IPS-20b (cell line): ENCODE data around the gene HOXB1.

Source experiments
- H3K27ac ChIP-seq: one replicate; pipeline ENCODE4 v1.5.1; 2013; ENCODE audit warnings: low read length
- H3K27me3 ChIP-seq: 2 replicates; pipeline ENCODE4 v1.6.1; 2013; ENCODE audit warnings: mild to moderate bottlenecking, low read length, inconsistent platforms; ENCODE audit not compliant: insufficient read depth
- H3K36me3 ChIP-seq: 2 replicates; pipeline ENCODE4 v1.6.1; 2013; ENCODE audit warnings: low read depth, mild to moderate bottlenecking, inconsistent platforms, low read length, moderate library complexity; ENCODE audit not compliant: insufficient read depth
- H3K4me1 ChIP-seq: 2 replicates; pipeline ENCODE4 v1.6.1; 2013; ENCODE audit warnings: mild to moderate bottlenecking, control low read depth, inconsistent platforms, low read length, moderate library complexity; ENCODE audit not compliant: insufficient read depth
- H3K4me3 ChIP-seq: 2 replicates; pipeline ENCODE4 v1.5.1; 2013; ENCODE audit warnings: mild to moderate bottlenecking, low read length, inconsistent platforms
- H3K9ac ChIP-seq: 2 replicates; pipeline ENCODE4 v1.6.1; 2013; ENCODE audit warnings: low read depth, mild to moderate bottlenecking, inconsistent platforms, low read length, moderate library complexity
- H3K9me3 ChIP-seq: 2 replicates; pipeline ENCODE4 v1.6.1; 2013; ENCODE audit warnings: mild to moderate bottlenecking, low read depth, low read length, inconsistent platforms; ENCODE audit not compliant: insufficient read depth

The HOXB1 gene

DNA sequence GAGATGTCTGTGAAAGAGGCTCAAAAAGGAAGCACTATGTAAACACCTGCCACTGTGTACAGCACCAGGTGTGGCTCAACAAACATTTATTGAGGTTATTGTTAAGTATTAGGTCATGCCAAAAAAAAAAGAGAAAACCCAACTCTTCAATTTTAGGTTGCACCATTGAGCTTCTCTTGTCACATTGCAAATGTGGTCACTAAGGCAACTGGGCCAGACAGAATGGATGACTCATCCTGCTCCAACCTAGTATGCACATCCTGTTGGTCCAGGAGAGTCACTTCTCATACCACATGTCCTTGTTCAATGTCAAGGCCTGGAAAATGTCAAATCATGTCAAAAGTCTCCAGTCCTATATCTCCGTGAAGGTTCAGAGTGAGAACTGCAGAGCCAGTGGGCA lies 25.0 kb downstream of the HOXB1 start:
- Histone ChIP-seq H3K4me1 (peaks cover 17% of the 10 kb centered on the region), H3K27ac (no peak overlapping the region), H3K9ac (no peak overlapping the region), H3K4me3 (no peak overlapping the region), H3K36me3 (no peaks in the 10 kb centered on the region), H3K27me3 (peaks cover 37% of the 10 kb centered on the region), H3K9me3 (no peaks in the 10 kb centered on the region)

DNA sequence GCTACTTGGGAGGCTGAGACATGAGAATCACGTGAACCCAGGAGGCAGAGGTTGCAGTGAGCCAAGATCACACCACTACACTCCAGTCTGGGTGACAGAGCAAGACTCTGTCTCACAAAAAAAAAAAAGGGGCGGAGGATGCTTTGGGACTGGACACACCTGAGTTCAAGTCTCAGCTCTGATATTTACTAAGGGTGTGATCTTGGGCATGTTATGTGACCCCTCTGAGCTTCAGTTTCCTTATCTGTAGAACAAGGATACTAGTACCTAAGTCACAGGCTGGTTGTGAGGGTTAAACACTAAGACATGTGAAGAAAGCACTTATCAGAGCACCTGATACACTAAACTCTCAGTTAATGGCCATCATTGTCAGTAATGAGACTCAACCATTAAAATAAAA lies 25.9 kb downstream of the HOXB1 start:
- H3K9ac ChIP-seq = no peak overlapping the region
- no peak overlapping the region for H3K4me3 ChIP-seq
- peaks cover 17% of the 10 kb centered on the region for H3K4me1 ChIP-seq
- H3K27ac ChIP-seq = no peak overlapping the region
- peaks cover 45% of the 10 kb centered on the region for H3K27me3 ChIP-seq
- no peaks in the 10 kb centered on the region for H3K36me3 ChIP-seq
- H3K9me3 ChIP-seq = no peaks in the 10 kb centered on the region

DNA sequence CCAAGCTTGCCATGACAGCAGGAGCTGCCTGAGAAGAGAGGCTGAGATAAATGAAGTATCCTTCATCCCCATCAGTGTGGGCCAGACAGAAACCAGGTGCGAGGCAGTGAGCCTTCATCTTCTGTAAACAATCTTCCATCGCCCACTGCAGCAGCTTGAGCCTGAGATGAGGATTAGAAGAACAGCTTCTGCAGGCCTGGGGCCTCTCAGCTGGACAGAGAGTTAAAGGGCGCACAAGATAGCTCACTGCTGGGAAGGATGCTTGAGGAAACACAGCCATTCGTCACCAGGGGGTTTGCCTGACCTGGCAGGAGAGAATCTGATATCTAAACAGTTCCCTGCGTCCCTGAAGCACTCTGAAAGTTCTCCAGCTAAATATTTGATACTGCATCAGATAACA lies 27.1 kb downstream of the HOXB1 start:
- Histone ChIP-seq H3K4me3 (no peak overlapping the region), H3K4me1 (peaks cover 17% of the 10 kb centered on the region), H3K9ac (no peak overlapping the region), H3K27me3 (peaks cover 54% of the 10 kb centered on the region), H3K27ac (no peak overlapping the region), H3K9me3 (no peaks in the 10 kb centered on the region), H3K36me3 (no peaks in the 10 kb centered on the region)

DNA sequence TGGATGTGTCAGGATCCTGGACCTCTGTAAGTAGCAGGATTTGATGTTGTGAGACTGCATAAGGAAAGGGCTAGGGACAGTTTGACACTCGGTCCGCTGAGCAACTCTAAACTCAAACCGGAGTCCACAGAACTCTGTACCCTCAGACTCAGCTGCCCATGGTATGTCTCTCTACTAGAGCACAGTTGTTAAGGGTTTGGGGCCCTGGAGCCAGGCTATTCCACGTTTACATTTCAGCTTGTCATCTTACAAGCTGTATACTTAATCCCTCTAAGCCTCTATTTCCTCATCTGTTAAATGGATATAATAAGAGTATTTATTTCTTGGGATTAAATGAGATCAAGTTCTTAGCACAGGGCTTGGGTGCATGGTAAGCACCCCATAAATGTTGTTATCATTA lies 27.9 kb downstream of the HOXB1 start:
- Histone ChIP-seq H3K9me3 (no peaks in the 10 kb centered on the region), H3K4me3 (no peak overlapping the region), H3K36me3 (no peaks in the 10 kb centered on the region), H3K27me3 (peaks cover 62% of the 10 kb centered on the region), H3K9ac (no peak overlapping the region), H3K27ac (no peak overlapping the region), H3K4me1 (peaks cover 17% of the 10 kb centered on the region)

DNA sequence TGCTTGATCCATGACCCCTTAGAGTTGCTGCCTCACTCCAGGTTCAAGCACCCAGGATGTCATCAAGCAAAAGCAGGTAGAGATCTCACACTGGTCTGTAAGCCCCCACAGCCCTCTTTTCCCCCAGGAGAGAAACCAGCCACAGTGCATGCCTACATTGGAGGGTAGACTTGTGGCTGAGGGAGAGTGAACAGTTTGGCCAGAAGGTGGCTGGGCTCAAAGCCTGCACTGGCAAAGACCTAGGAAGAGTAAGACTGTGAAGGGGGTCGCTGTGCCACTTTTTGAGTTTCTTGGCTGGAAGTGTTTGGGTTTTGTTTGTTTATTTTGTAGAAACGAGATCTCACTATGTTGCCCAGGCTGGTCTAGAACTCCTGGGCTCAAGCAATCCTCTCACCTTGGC lies 28.5 kb downstream of the HOXB1 start:
- Histone ChIP-seq H3K36me3 (no peaks in the 10 kb centered on the region), H3K9ac (no peak overlapping the region), H3K9me3 (no peaks in the 10 kb centered on the region), H3K27me3 (peaks cover 67% of the 10 kb centered on the region), H3K4me1 (peaks cover 17% of the 10 kb centered on the region), H3K27ac (no peak overlapping the region), H3K4me3 (no peak overlapping the region)

DNA sequence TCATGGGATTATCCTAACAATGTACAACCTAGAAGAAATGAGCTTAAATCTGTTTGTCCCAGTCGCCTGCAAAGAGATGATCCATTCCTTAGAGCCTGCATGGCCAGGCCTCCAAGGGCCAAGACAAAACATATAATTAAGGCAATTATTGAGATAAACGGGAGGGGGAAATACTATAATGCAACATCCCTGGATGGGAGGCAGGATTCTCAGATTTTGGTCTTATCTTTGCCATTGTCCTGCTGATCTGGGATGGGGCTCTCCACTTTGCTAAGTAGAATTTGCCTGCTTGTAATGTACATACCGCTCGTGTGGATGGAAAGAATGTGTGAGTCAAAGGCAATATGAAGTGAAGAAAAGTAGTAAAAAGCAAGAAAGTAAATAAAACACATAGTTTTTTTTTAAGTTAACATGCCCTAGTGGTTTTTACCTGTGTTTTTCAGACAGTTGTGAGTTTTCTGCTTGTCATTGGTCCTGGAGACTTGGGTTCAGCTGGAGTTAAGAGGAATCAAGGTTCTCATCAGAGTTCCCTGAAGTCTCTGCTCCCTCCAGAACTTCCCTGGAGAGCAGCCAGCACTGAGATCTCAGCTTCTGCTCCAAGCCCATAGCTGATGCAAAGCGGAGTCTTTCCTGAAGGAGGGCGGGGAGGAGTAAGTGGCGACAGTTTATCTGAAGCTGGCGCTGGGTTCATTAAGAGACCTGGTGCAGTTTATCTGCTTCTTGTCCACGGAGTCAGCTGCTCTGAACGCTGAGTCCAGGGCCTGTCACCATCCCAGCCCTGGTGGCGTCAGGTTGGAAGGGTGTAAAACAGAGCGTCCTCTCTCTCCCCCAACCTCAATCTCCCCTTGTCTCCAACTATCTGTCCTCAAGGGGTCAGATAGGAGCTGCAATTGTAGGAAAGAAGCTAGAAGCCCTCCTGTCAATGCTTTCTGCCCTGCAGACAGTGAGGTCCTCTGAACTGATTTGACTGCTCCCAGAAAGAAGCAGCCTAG lies 30.1 kb downstream of the HOXB1 start:
- no peak overlapping the region for H3K9ac ChIP-seq
- peaks cover 73% of the 10 kb centered on the region for H3K27me3 ChIP-seq
- no peaks in the 10 kb centered on the region for H3K9me3 ChIP-seq
- no peaks in the 10 kb centered on the region for H3K36me3 ChIP-seq
- no peak overlapping the region for H3K27ac ChIP-seq
- peaks cover 12% of the 10 kb centered on the region for H3K4me1 ChIP-seq
- no peak overlapping the region for H3K4me3 ChIP-seq

DNA sequence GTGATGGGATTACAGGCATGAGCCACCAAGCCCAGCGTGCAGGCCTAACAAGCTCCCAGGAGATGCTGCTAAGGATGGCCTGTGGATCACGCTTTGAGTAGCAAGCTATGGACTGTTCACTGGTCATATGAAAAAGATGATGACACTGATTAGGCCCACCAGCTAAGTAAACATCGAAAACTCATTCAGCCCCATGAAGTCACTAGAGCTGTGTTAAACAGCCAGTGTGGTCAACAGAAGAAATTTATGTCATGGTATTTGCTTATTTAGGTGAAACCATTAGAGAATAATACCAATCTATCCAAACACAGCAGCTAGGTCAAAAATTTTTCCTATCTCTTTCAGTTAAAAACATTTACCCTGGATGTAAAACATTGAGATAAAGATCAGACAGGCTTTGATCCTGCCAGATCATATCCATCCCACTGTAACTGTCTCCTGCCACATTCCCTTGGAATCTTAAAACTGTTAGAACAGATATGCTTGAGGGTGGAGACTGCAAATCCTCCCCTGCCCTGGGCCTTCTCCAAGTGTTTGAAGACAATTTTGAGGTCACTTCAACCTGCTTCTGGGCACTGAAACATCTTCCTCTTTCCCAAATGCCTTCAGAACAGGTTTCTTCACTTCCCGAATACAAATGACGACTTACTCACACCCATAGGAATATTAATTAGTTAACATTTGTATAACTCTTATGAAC lies 30.9 kb downstream of the HOXB1 start:
- peaks cover 81% of the 10 kb centered on the region for H3K27me3 ChIP-seq
- no peak overlapping the region for H3K27ac ChIP-seq
- peaks cover 10% of the 10 kb centered on the region for H3K4me1 ChIP-seq
- no peak overlapping the region for H3K4me3 ChIP-seq
- no peak overlapping the region for H3K9ac ChIP-seq
- no peaks in the 10 kb centered on the region for H3K9me3 ChIP-seq
- H3K36me3 ChIP-seq = no peaks in the 10 kb centered on the region

DNA sequence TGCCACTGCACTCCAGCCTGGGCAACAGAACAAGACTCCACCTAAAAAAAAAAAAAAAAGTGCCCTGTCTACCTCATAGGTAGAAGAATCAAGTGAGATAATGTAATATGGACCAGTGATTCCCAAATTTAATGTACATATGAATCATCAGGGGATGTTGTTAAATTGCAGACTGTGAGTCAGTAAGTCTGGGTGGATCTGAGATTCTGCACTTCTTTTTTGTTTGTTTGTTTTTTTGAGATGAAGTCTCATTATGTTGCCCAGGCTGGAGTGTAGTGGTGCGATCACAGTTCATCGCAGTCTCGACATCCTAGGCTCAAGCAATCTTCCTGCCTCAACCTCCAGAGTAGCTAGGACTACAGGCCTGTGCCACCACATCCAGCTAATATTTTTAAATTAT lies 31.6 kb downstream of the HOXB1 start:
- Histone ChIP-seq H3K9me3 (no peaks in the 10 kb centered on the region), H3K27ac (no peak overlapping the region)

DNA sequence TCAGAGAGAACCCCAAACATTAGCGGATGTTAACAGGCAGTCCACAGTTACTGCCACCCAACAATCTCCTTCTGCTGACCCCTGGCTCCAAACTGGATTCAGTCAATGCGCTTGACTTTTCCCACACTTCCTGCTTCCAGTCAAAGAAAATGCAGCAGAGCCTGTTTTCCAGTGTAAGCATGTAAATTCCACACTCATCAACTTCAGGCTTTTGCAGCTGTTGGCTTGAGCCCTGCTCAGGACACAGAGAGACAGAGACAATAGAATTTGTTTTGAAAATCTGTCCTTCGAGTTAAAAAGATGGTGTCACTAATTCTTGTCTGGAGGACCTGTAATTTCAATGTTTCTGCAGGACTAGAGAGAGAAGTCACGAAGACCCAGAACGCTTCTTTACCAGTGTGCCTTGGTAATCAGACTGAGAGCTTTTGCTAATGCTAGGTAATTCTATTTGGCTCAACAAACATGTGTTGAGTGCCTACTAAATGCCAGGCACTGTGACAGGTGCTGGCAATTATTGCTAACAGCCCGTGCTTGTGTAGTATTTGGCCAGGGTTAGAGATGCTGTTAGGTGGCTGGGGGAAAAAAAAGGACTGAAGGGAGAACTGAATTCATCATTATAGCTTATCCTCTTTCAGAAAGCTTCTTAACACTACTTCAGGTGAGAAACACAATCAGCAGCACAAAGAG lies 32.5 kb downstream of the HOXB1 start:
- H3K27ac ChIP-seq = no peak overlapping the region
- H3K9ac ChIP-seq = no peak overlapping the region
- peaks cover 93% of the 10 kb centered on the region for H3K27me3 ChIP-seq
- H3K4me3 ChIP-seq = no peak overlapping the region
- no peaks in the 10 kb centered on the region for H3K9me3 ChIP-seq
- H3K4me1 ChIP-seq = no peaks in the 10 kb centered on the region; the same call in 1 of the 2 replicates
- H3K36me3 ChIP-seq = no peaks in the 10 kb centered on the region

More for the DNA sequence above, 31.6 kb downstream of the HOXB1 start:
- H3K36me3 ChIP-seq = no peaks in the 10 kb centered on the region
- no peak overlapping the region for H3K9ac ChIP-seq
- H3K4me1 ChIP-seq = peaks cover 7% of the 10 kb centered on the region
- peaks cover 88% of the 10 kb centered on the region for H3K27me3 ChIP-seq
- H3K4me3 ChIP-seq = no peak overlapping the region

DNA sequence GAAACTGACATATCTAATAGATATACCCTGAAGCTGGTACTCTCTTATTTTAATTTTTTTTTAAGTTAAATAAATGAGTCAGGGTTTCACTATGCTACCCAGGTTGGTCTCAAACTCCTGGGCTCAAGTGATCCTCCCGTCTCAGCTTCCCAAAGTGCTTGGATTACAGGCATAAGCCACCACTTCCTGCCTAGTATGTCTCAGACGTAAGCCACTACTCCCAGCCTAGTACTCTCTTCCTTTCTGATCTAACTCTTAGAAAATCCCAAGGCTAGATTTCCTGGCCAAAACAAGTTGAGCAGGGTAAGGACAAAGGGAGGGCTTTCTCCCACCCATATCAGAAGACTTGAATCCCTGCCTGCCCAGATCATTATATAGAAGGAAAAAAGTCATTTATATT lies 33.7 kb downstream of the HOXB1 start:
- Histone ChIP-seq H3K27ac (no peak overlapping the region), H3K4me3 (no peak overlapping the region), H3K36me3 (no peaks in the 10 kb centered on the region), H3K27me3 (peaks cover 93% of the 10 kb centered on the region), H3K4me1 (no peaks in the 10 kb centered on the region; the same call in 1 of the 2 replicates), H3K9me3 (no peaks in the 10 kb centered on the region), H3K9ac (no peak overlapping the region)

DNA sequence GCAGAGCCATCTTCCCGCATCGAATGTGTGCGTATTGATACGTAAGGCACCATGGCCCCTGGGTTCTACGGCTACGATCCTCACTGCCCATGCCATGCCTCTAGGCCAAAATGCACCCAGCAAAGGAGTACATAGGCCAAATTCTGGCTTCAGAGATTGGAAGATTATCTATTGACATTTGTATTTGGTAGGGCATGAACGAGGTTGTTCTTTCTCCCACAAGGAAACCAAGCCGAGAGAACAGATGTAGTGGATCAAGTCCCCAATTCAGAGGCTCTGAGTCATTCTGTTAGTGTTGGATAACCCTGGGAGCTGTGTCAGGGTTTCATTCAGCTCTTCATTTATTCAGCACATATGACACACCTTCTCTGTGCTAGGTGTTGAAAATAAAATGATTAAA lies 36.5 kb downstream of the HOXB1 start:
- peaks cover 91% of the 10 kb centered on the region for H3K27me3 ChIP-seq
- no peaks in the 10 kb centered on the region for H3K36me3 ChIP-seq
- H3K9me3 ChIP-seq = no peaks in the 10 kb centered on the region
- no peak overlapping the region for H3K4me3 ChIP-seq
- H3K9ac ChIP-seq = no peak overlapping the region
- H3K4me1 ChIP-seq = peaks cover 2% of the 10 kb centered on the region; the same call in 1 of the 2 replicates
- no peak overlapping the region for H3K27ac ChIP-seq
